Measurements from ENCODE around the gene ADAM10. TPM values are rescaled to one million over a fixed set of nuclear protein-coding genes. Genes with fewer than 3 reads are reported as not detected.

ADAM10 gene
- total and polyA plus RNA-seq, 2 experiments from 2014 or later: 110 to 163 TPM

DNA sequence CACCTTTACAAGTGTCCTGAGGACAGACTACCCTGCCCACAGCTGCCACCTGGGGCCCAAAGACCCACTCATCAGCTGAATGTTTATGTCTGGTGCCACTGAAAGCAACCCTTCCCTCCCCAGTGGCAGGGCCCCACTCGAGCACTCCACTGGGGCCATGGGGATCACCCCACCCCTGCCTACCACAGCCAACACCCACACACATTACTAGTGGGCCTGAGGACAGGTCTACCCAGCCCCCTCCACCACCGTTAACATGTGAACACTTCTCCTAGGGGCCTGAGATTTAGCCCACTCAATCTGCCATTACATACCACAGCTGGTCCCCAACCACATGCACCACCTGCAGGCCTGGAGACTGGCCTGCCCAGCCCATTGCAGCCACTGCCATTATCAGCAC, 52.3 kb downstream of the ADAM10 start:
- TF ChIP-seq, protein P1, sequence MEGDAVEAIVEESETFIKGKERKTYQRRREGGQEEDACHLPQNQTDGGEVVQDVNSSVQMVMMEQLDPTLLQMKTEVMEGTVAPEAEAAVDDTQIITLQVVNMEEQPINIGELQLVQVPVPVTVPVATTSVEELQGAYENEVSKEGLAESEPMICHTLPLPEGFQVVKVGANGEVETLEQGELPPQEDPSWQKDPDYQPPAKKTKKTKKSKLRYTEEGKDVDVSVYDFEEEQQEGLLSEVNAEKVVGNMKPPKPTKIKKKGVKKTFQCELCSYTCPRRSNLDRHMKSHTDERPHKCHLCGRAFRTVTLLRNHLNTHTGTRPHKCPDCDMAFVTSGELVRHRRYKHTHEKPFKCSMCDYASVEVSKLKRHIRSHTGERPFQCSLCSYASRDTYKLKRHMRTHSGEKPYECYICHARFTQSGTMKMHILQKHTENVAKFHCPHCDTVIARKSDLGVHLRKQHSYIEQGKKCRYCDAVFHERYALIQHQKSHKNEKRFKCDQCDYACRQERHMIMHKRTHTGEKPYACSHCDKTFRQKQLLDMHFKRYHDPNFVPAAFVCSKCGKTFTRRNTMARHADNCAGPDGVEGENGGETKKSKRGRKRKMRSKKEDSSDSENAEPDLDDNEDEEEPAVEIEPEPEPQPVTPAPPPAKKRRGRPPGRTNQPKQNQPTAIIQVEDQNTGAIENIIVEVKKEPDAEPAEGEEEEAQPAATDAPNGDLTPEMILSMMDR (IDR thresholded peaks at IDR 0.05; ENCODE audit: low read depth, low read length): no peak
- Histone ChIP-seq H3K27ac (no peak overlapping the region), H3K36me3 (peaks cover 4% of the 10 kb centered on the region), H3K9me3 (ENCODE audit: low read depth) (no peaks in the 10 kb centered on the region), H3K27me3 (no peaks in the 10 kb centered on the region), H3K4me1 (ENCODE audit: low read depth) (peaks cover 12% of the 10 kb centered on the region), H3K4me3 (no peak overlapping the region)
- DNase-seq (ENCODE audit: low read depth in 1 of 2, low spot score in 1 of 2): no peak

DNA sequence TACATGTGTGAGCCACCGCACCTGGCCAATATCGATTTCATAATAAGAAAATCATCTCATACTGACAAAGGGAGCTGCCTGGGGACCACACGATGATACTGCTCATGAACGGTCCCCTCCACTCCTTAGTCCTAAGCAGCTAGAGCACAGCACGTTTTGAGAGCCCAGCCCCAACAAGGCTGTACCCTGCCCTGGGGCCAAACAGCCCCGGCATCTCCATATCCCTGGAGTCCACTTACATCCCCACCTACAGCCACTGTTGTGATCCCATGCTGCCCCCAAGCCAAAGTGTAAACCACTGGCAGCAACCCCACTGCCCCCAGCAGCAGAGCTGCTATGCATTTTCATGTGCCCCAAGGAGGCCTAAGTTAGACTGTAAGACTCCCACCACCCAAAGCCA, 52.8 kb downstream of the ADAM10 start:
- TF ChIP-seq, protein P1 (IDR thresholded peaks at IDR 0.05; ENCODE audit: low read depth, low read length): no peak
- no peak for DNase-seq (ENCODE audit: low read depth in 1 of 2, low spot score in 1 of 2)

DNA sequence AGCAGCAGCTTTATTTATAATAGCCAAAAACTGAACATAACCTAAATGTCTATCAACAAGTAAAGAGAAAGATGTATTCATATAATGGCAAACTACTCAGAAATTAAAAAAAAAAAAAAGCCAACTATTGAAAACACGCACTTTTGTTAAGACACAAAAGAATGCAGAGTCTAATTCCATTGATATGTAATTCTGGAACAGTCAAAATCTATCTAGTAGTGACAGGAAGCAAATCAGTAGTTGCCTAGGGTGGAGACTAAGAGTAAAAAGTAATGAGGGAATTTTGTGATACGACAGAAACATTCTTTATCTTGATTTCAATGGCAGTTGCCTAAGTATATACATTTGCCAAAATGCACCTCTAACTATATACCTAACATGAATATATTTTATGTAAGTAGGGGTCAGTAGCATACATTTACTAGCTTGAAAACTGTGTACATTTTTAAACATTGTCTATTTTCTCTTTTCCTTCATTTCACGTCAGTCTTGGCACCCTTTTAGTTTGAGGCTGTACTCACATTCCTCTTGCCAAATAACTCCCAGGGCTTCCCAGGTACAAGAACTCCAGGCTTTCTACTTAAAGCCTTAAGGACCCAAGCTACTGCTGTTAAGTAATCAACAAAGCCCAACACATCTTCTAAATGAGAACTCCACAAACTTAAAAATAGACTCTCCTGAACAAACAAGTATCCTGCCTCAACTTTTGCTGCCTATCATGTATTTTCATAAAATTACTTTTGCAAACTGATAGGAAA, 54.7 kb downstream of the ADAM10 start:
- H3K9me3 ChIP-seq (ENCODE audit: low read depth): no peaks in the 10 kb centered on the region
- peak; percentile 10 to 51 for DNase-seq (ENCODE audit: low read depth in 1 of 2, low spot score in 1 of 2)
- H3K27me3 ChIP-seq: no peaks in the 10 kb centered on the region
- no peak overlapping the region for H3K4me3 ChIP-seq
- H3K4me1 ChIP-seq (ENCODE audit: low read depth): peaks cover 12% of the 10 kb centered on the region
- TF ChIP-seq, protein P1 (IDR thresholded peaks at IDR 0.05; ENCODE audit: low read depth, low read length): no peak
- peak overlapping the region; percentile 49 for H3K27ac ChIP-seq
- no peaks in the 10 kb centered on the region for H3K36me3 ChIP-seq

More for the DNA sequence above, 52.8 kb downstream of the ADAM10 start:
- Histone ChIP-seq H3K4me1 (ENCODE audit: low read depth) (peaks cover 12% of the 10 kb centered on the region), H3K9me3 (ENCODE audit: low read depth) (no peaks in the 10 kb centered on the region), H3K27ac (no peak overlapping the region), H3K36me3 (peaks cover 4% of the 10 kb centered on the region), H3K4me3 (no peak overlapping the region), H3K27me3 (no peaks in the 10 kb centered on the region)

DNA sequence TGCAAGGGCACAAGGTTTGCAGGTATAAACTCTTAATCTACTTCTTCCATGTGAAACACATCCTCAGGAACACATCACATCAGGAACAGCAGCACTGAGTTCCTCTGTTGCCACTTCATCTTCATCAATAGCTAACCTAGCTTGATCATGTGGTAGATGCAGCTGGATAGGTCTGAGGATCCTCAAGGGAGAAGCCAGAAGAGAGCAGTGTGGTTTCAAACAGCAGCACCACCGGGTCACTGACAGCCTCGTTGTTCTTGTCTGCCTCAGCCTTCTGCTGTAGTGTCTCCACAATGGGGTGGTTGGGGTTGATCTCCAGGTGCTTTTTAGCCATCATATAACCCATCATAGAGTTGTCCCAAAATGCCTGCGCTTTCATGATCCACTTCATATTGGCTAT, 58.8 kb downstream of the ADAM10 start:
- H3K27me3 ChIP-seq: no peaks in the 10 kb centered on the region
- no peak for DNase-seq (ENCODE audit: low read depth in 1 of 2, low spot score in 1 of 2)
- no peak overlapping the region for H3K4me3 ChIP-seq
- TF ChIP-seq, protein P1 (IDR thresholded peaks at IDR 0.05; ENCODE audit: low read depth, low read length): no peak
- no peaks in the 10 kb centered on the region for H3K9me3 ChIP-seq (ENCODE audit: low read depth)
- peaks cover 12% of the 10 kb centered on the region for H3K4me1 ChIP-seq (ENCODE audit: low read depth)
- no peaks in the 10 kb centered on the region for H3K36me3 ChIP-seq
- H3K27ac ChIP-seq: no peak overlapping the region

DNA sequence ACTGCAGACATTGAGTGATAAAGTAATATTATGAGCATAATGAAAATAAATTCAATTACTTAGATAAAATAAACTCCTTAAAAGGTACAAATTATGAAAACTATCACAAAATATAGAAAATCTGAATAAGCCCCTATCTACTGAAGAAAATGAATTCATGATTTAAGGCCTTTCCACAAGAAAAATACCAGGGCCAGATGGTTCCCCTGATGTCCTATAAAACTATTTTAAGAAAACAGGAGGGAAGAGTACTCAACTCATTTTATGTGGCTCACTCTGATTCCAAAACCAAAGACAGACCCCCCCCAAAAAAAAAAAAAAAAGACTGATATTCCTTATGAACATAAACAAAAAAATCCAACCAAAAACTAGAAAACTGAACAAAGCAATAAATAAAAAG, 59.9 kb downstream of the ADAM10 start:
- H3K36me3 ChIP-seq: no peaks in the 10 kb centered on the region
- H3K9me3 ChIP-seq (ENCODE audit: low read depth): no peaks in the 10 kb centered on the region
- no peak for DNase-seq (ENCODE audit: low read depth in 1 of 2, low spot score in 1 of 2)
- no peak overlapping the region for H3K27ac ChIP-seq
- H3K27me3 ChIP-seq: no peaks in the 10 kb centered on the region
- H3K4me3 ChIP-seq: no peak overlapping the region
- H3K4me1 ChIP-seq (ENCODE audit: low read depth): peaks cover 4% of the 10 kb centered on the region
- TF ChIP-seq, protein P1 (IDR thresholded peaks at IDR 0.05; ENCODE audit: low read depth, low read length): no peak

Measured in cardiac muscle cell (in vitro differentiated cells and primary cell).